ENCODE data around the gene ANKRD11. TPM values are rescaled to one million over a fixed set of nuclear protein-coding genes. Genes with fewer than 3 reads are reported as not detected.

The ANKRD11 gene
- total RNA-seq, 1 experiment from 2014 or later, result 266 TPM

GRCh38 chr16:89460556-89460955 is 29.8 kb downstream of the ANKRD11 start:
- ChIA-PET RAD21 (ENCODE audit: low non-redundant PET in 1 of 2, low total read pairs in 2 of 2, uncharacterized antibody in 2 of 2, unreplicated experiment in 2 of 2) (no interaction called here), CTCF (no interaction called here), POLR2A (no interaction called here)
- ATAC-seq (no peak), DNase-seq (ENCODE audit: low read depth, low spot score) (no peak)
- TF ChIP-seq SP1 (IDR thresholded peaks at IDR 0.05; ENCODE audit: low read depth), result no peak
- 0 out of 6 replicates have a peak, but pooled peaks of 1 of the 3 experiments have one; percentile 15 for TF ChIP-seq CTCF (IDR thresholded peaks at IDR 0.05 in 2 of 3, conservative IDR thresholded peaks at IDR 0.05 in 1 of 3; ENCODE audit: borderline replicate concordance in 1 of 3, insufficient read depth in 1 of 3, low read depth in 2 of 3, low read length in 2 of 3)
- intact Hi-C loops (cut with micrococcal nuclease), result no loop called here
- no peak overlapping the region for H2AFZ ChIP-seq (ENCODE audit: low read depth, low read length, poor library complexity, severe bottlenecking)
- no peaks in the 10 kb centered on the region for H3K9me2 ChIP-seq (ENCODE audit: insufficient read depth)
- no peak overlapping the region for H3K9ac ChIP-seq (ENCODE audit: low read length)
- H3K36me3 ChIP-seq (ENCODE audit: control insufficient read depth in 1 of 2, insufficient read depth in 2 of 2, low read length in 2 of 2), result no peaks in the 10 kb centered on the region
- no peak overlapping the region for H3K4me3 ChIP-seq (replicated peaks in 1 of 2; ENCODE audit: low read depth in 1 of 2, low read length in 2 of 2)
- H3K4me2 ChIP-seq (ENCODE audit: low read length), result no peak overlapping the region
- H3K27me3 ChIP-seq (ENCODE audit: insufficient read depth, low read length), result no peaks in the 10 kb centered on the region
- peaks cover 38% of the 10 kb centered on the region; the same call in 1 of the 2 replicates for H4K20me1 ChIP-seq (ENCODE audit: insufficient read depth)
- H3K27ac ChIP-seq (ENCODE audit: low read depth, low read length), result no peak overlapping the region
- peaks cover 87% of the 10 kb centered on the region for H3K79me2 ChIP-seq (ENCODE audit: insufficient read depth, low read length)
- H3K4me1 ChIP-seq (ENCODE audit: control insufficient read depth in 1 of 2, insufficient read depth in 2 of 2, low read length in 2 of 2), result peaks cover 13 to 28% of the 10 kb centered on the region in 2 experiments
- BruUV-seq (replicated peaks), result no TSS peak
- H3K9me3 ChIP-seq (ENCODE audit: control insufficient read depth in 1 of 2, insufficient read depth in 1 of 2, low read depth in 1 of 2, low read length in 2 of 2), result no peaks in the 10 kb centered on the region

- Histone ChIP-seq H3K9me3 (ENCODE audit: control insufficient read depth in 1 of 2, insufficient read depth in 1 of 2, low read depth in 1 of 2, low read length in 2 of 2) (no peaks in the 10 kb centered on the region), H3K4me1 (ENCODE audit: control insufficient read depth in 1 of 2, insufficient read depth in 2 of 2, low read length in 2 of 2) (peaks cover 13 to 30% of the 10 kb centered on the region in 2 experiments), H3K4me3 (replicated peaks in 1 of 2; ENCODE audit: low read depth in 1 of 2, low read length in 2 of 2) (no peak overlapping the region), H3K27ac (ENCODE audit: low read depth, low read length) (peak overlapping the region; percentile 73), H2AFZ (ENCODE audit: low read depth, low read length, poor library complexity, severe bottlenecking) (no peak overlapping the region), H3K79me2 (ENCODE audit: insufficient read depth, low read length) (peaks cover 86% of the 10 kb centered on the region), H3K27me3 (ENCODE audit: insufficient read depth, low read length) (no peaks in the 10 kb centered on the region), H3K4me2 (ENCODE audit: low read length) (0 out of 2 replicates have a peak overlapping the region, but pooled peaks have one; percentile 3), H3K9ac (ENCODE audit: low read length) (no peak overlapping the region), H3K36me3 (ENCODE audit: control insufficient read depth in 1 of 2, insufficient read depth in 2 of 2, low read length in 2 of 2) (no peaks in the 10 kb centered on the region), H3K9me2 (ENCODE audit: insufficient read depth) (no peaks in the 10 kb centered on the region), H4K20me1 (ENCODE audit: insufficient read depth) (peaks cover 38% of the 10 kb centered on the region; the same call in 1 of the 2 replicates)
- DNase-seq (ENCODE audit: low read depth, low spot score) (no peak), ATAC-seq (no peak)
- intact Hi-C loops (cut with micrococcal nuclease), result no loop called here
- ChIA-PET CTCF (no interaction called here), POLR2A (no interaction called here), RAD21 (ENCODE audit: low non-redundant PET in 1 of 2, low total read pairs in 2 of 2, uncharacterized antibody in 2 of 2, unreplicated experiment in 2 of 2) (interaction anchor here in 1 of 2 experiments (0.6 to 0.7 kb wide), 2 partner anchors 11 to 43 kb away, joined by 3 to 4 read pairs; no protein-coding TSS in a partner anchor)
- BruUV-seq (replicated peaks), result TSS peak; percentile 15
- no peak for TF ChIP-seq SIN3A (IDR thresholded peaks at IDR 0.05; ENCODE audit: low read depth)
- 0 out of 2 replicates have a peak, but pooled peaks have one; percentile 7 for TF ChIP-seq POLR2AphosphoS5 (IDR thresholded peaks at IDR 0.05; ENCODE audit: low read depth, low read length)
Measured at GRCh38 chr16:89458967-89459366, 31.4 kb downstream of the ANKRD11 start.

Measured in HCT116 (cell line).